H1 (cell line): ENCODE measurements around the gene MEIS2. TPM values are rescaled to one million over a fixed set of nuclear protein-coding genes. Genes with fewer than 3 reads are reported as not detected.

Source experiments
- CHD7 ChIP-seq: fragments of 300-600 bp; sonication (generic); IDR thresholded peaks from 2 replicates; pipeline ENCODE4 v1.7.1; 2012; ENCODE audit warnings: low read length, moderate library complexity, mild to moderate bottlenecking, inconsistent platforms; ENCODE audit not compliant: insufficient replicate concordance
- ZNF274 ChIP-seq: IDR thresholded peaks from 2 replicates; pipeline ENCODE4 v1.7.0; 2012; ENCODE audit warnings: low read length, borderline replicate concordance; ENCODE audit errors: extremely low read depth
- polyA plus RNA-seq, 7 experiments: library from polyadenylated mRNA; depleted of rRNA in 3 of 7; stranded (reverse) in 5 of 7; unstranded in 2 of 7; fragments of >200 nt in 5 of 7; fragments of 200-250 nt in 2 of 7; gene quantifications; 1 replicate in 5 of 7; 2 replicates in 1 of 7; 4 replicates in 1 of 7; pipeline versions ENCODE4 v1.2.1 to v1.2.3, GENCODE V29; 2011 to 2013; ENCODE audit warnings: missing spikeins in 2 of 7, mixed read lengths in 2 of 7
- total RNA-seq: library from RNA; stranded (reverse); fragmentation: NEBNext Ultra II Directional; extraction: Animal tissue kit (Norgen Biotek cat#: 25700); gene quantifications from 2 replicates; pipeline ENCODE4 v1.2.1, GENCODE V29; 2021

MEIS2 gene
- total and polyA plus RNA-seq, 2 of the 8 experiments (the other 6 are each of a cell fraction or from before 2014, with no cell fraction given): 0.22 to 1.2 TPM

GRCh38 chr15:36996121-36996520, 104.2 kb downstream of the MEIS2 start (continued):
- TF ChIP-seq CHD7 (no peak), ZNF274 (no peak)
